ENCODE results near the gene INSYN1.

The INSYN1 gene

GRCh38 chr15:73767806-73768501, 14.8 kb upstream of the INSYN1 start:
- peaks cover 71% of the 10 kb centered on the region for H3K27me3 ChIP-seq (ENCODE audit: control insufficient read depth, insufficient read depth, low read length)
- H3K9me3 ChIP-seq (replicated peaks; ENCODE audit: low read length): no peaks in the 10 kb centered on the region
- no peak overlapping the region for H3K4me2 ChIP-seq (ENCODE audit: low read length)
- no peak overlapping the region for H3K9ac ChIP-seq (ENCODE audit: low read depth, low read length)
- no peaks in the 10 kb centered on the region for H3K36me3 ChIP-seq (ENCODE audit: insufficient read depth, low read length)
- H3K4me1 ChIP-seq (ENCODE audit: control insufficient read depth, insufficient read depth, low read length): no peaks in the 10 kb centered on the region
- H3K4me3 ChIP-seq (ENCODE audit: low read length): no peak overlapping the region

DNA sequence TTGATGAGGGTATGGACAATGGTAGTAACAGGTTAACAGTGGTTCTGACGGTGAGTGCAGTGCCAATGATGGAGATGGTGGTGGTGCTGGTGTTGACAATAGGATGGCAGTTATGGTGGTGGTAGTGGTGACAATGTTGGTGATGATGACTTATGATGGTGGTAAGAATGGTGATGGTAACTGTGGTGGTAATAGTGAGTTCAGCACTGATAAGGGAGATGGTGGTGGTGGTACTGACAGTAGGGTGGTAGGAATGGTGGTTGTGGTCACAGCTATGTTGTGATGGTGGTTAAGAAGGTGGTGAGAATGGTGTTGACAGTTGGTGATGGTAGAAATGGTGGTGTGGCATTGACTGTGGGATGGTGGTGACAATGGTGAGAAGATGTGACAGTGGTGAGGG, 13.4 kb upstream of the INSYN1 start:
- Histone ChIP-seq H3K9ac (ENCODE audit: low read depth, low read length) (no peak overlapping the region), H3K36me3 (ENCODE audit: insufficient read depth, low read length) (no peaks in the 10 kb centered on the region), H3K4me2 (ENCODE audit: low read length) (no peak overlapping the region), H3K27me3 (ENCODE audit: control insufficient read depth, insufficient read depth, low read length) (peaks cover 73% of the 10 kb centered on the region), H3K4me1 (ENCODE audit: control insufficient read depth, insufficient read depth, low read length) (no peaks in the 10 kb centered on the region), H3K4me3 (ENCODE audit: low read length) (no peak overlapping the region), H3K9me3 (replicated peaks; ENCODE audit: low read length) (no peaks in the 10 kb centered on the region)

GRCh38 chr15:73765778-73766177, 12.6 kb upstream of the INSYN1 start:
- H3K9ac ChIP-seq (ENCODE audit: low read depth, low read length): no peak overlapping the region
- H3K36me3 ChIP-seq (ENCODE audit: insufficient read depth, low read length): no peaks in the 10 kb centered on the region
- no peaks in the 10 kb centered on the region for H3K9me3 ChIP-seq (replicated peaks; ENCODE audit: low read length)
- peaks cover 73% of the 10 kb centered on the region for H3K27me3 ChIP-seq (ENCODE audit: control insufficient read depth, insufficient read depth, low read length)
- H3K4me3 ChIP-seq (ENCODE audit: low read length): no peak overlapping the region
- no peak overlapping the region for H3K4me2 ChIP-seq (ENCODE audit: low read length)
- no peaks in the 10 kb centered on the region for H3K4me1 ChIP-seq (ENCODE audit: control insufficient read depth, insufficient read depth, low read length)

DNA sequence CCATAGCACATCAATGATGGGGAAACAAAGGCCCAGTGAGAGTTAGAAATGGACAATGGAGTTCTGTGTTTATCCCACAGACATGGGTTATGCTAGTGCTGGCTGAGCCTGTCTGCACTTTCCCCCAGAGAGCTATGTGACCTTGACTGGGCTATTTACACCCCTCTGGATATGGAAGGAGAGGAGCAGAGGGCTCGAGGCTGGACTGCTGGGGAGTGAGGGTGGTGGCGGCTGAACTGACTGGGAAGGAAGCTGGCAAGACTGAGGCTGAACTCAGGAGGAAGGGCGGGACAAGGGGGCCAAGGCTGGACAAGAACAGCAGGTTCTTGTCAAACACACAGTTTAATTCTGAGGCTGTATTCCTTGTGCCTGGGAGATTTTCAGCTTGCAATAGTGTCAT, 10.8 kb upstream of the INSYN1 start:
- Histone ChIP-seq H3K9me3 (replicated peaks; ENCODE audit: low read length) (no peaks in the 10 kb centered on the region), H3K36me3 (ENCODE audit: insufficient read depth, low read length) (no peaks in the 10 kb centered on the region), H3K4me1 (ENCODE audit: control insufficient read depth, insufficient read depth, low read length) (no peaks in the 10 kb centered on the region), H3K4me2 (ENCODE audit: low read length) (no peak overlapping the region), H3K9ac (ENCODE audit: low read depth, low read length) (no peak overlapping the region), H3K4me3 (ENCODE audit: low read length) (no peak overlapping the region), H3K27me3 (ENCODE audit: control insufficient read depth, insufficient read depth, low read length) (peaks cover 74% of the 10 kb centered on the region)

GRCh38 chr15:73760330-73761329, 7.5 kb upstream of the INSYN1 start:
- H3K27me3 ChIP-seq (ENCODE audit: control insufficient read depth, insufficient read depth, low read length): peaks cover 70% of the 10 kb centered on the region
- no peak overlapping the region for H3K9ac ChIP-seq (ENCODE audit: low read depth, low read length)
- no peaks in the 10 kb centered on the region for H3K4me1 ChIP-seq (ENCODE audit: control insufficient read depth, insufficient read depth, low read length)
- no peak overlapping the region for H3K4me2 ChIP-seq (ENCODE audit: low read length)
- H3K36me3 ChIP-seq (ENCODE audit: insufficient read depth, low read length): no peaks in the 10 kb centered on the region
- H3K4me3 ChIP-seq (ENCODE audit: low read length): no peak overlapping the region
- H3K9me3 ChIP-seq (replicated peaks; ENCODE audit: low read length): no peaks in the 10 kb centered on the region

GRCh38 chr15:73758461-73758860, 5.3 kb upstream of the INSYN1 start:
- no peak overlapping the region for H3K9ac ChIP-seq (ENCODE audit: low read depth, low read length)
- H3K9me3 ChIP-seq (replicated peaks; ENCODE audit: low read length): no peaks in the 10 kb centered on the region
- no peaks in the 10 kb centered on the region for H3K4me1 ChIP-seq (ENCODE audit: control insufficient read depth, insufficient read depth, low read length)
- H3K4me2 ChIP-seq (ENCODE audit: low read length): no peak overlapping the region
- H3K4me3 ChIP-seq (ENCODE audit: low read length): no peak overlapping the region
- peaks cover 73% of the 10 kb centered on the region for H3K27me3 ChIP-seq (ENCODE audit: control insufficient read depth, insufficient read depth, low read length)
- no peaks in the 10 kb centered on the region for H3K36me3 ChIP-seq (ENCODE audit: insufficient read depth, low read length)

DNA sequence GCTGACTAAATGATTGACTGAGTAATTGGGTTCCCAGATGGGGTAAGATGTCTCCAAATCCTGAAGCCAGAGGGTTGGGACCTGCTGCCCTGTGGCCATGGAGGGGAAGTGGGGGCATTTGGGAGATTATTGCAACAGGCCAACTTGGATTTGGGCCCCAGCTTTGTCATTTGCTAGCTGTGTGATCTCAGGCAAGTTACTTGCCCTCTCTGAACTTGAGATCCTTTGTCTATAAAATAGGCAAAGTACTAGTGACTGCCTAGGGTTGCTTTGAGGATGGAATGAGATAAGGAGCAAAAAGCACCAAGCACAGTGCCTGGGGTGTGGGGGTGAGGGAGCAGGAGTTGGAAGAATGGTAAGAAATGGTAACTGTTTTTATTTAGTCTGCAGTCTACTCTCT, 4.4 kb upstream of the INSYN1 start:
- Histone ChIP-seq H3K4me1 (ENCODE audit: control insufficient read depth, insufficient read depth, low read length) (no peaks in the 10 kb centered on the region), H3K4me3 (ENCODE audit: low read length) (no peak overlapping the region), H3K9ac (ENCODE audit: low read depth, low read length) (no peak overlapping the region), H3K27me3 (ENCODE audit: control insufficient read depth, insufficient read depth, low read length) (peaks cover 73% of the 10 kb centered on the region), H3K36me3 (ENCODE audit: insufficient read depth, low read length) (no peaks in the 10 kb centered on the region), H3K9me3 (replicated peaks; ENCODE audit: low read length) (no peaks in the 10 kb centered on the region), H3K4me2 (ENCODE audit: low read length) (no peak overlapping the region)

- Histone ChIP-seq H3K27me3 (ENCODE audit: control insufficient read depth, insufficient read depth, low read length) (peaks cover 72% of the 10 kb centered on the region), H3K9me3 (replicated peaks; ENCODE audit: low read length) (no peaks in the 10 kb centered on the region), H3K4me1 (ENCODE audit: control insufficient read depth, insufficient read depth, low read length) (no peaks in the 10 kb centered on the region), H3K9ac (ENCODE audit: low read depth, low read length) (no peak overlapping the region), H3K36me3 (ENCODE audit: insufficient read depth, low read length) (no peaks in the 10 kb centered on the region), H3K4me3 (ENCODE audit: low read length) (no peak overlapping the region), H3K4me2 (ENCODE audit: low read length) (no peak overlapping the region)
Measured at GRCh38 chr15:73756947-73757513, 3.9 kb upstream of the INSYN1 start.

- Histone ChIP-seq H3K36me3 (ENCODE audit: insufficient read depth, low read length) (no peaks in the 10 kb centered on the region), H3K9me3 (replicated peaks; ENCODE audit: low read length) (no peaks in the 10 kb centered on the region), H3K27me3 (ENCODE audit: control insufficient read depth, insufficient read depth, low read length) (peaks cover 68% of the 10 kb centered on the region), H3K4me2 (ENCODE audit: low read length) (no peak overlapping the region), H3K4me1 (ENCODE audit: control insufficient read depth, insufficient read depth, low read length) (no peaks in the 10 kb centered on the region), H3K9ac (ENCODE audit: low read depth, low read length) (no peak overlapping the region), H3K4me3 (ENCODE audit: low read length) (no peak overlapping the region)
Measured at GRCh38 chr15:73756390-73756789, 3.2 kb upstream of the INSYN1 start.

GRCh38 chr15:73755946-73756345, 2.8 kb upstream of the INSYN1 start:
- no peak overlapping the region for H3K9ac ChIP-seq (ENCODE audit: low read depth, low read length)
- no peaks in the 10 kb centered on the region for H3K9me3 ChIP-seq (replicated peaks; ENCODE audit: low read length)
- H3K4me1 ChIP-seq (ENCODE audit: control insufficient read depth, insufficient read depth, low read length): no peaks in the 10 kb centered on the region
- H3K4me3 ChIP-seq (ENCODE audit: low read length): no peak overlapping the region
- H3K4me2 ChIP-seq (ENCODE audit: low read length): no peak overlapping the region
- no peaks in the 10 kb centered on the region for H3K36me3 ChIP-seq (ENCODE audit: insufficient read depth, low read length)
- peaks cover 68% of the 10 kb centered on the region for H3K27me3 ChIP-seq (ENCODE audit: control insufficient read depth, insufficient read depth, low read length)

GRCh38 chr15:73755481-73755880, 2.3 kb upstream of the INSYN1 start:
- Histone ChIP-seq H3K4me2 (ENCODE audit: low read length) (no peak overlapping the region), H3K27me3 (ENCODE audit: control insufficient read depth, insufficient read depth, low read length) (peaks cover 68% of the 10 kb centered on the region), H3K36me3 (ENCODE audit: insufficient read depth, low read length) (no peaks in the 10 kb centered on the region), H3K4me1 (ENCODE audit: control insufficient read depth, insufficient read depth, low read length) (no peaks in the 10 kb centered on the region), H3K4me3 (ENCODE audit: low read length) (no peak overlapping the region), H3K9ac (ENCODE audit: low read depth, low read length) (no peak overlapping the region), H3K9me3 (replicated peaks; ENCODE audit: low read length) (no peaks in the 10 kb centered on the region)
